GM18907 (cell line): ENCODE data around the gene DIPK1A.

Source experiments
- ATAC-seq: cut with Tn5 transposase; IDR thresholded peaks from one replicate; pipeline ENCODE4 v1.9.1; 2021; ENCODE audit warnings: mild to moderate bottlenecking, moderate library complexity; ENCODE audit not compliant: unreplicated experiment

DIPK1A gene

GRCh38 chr1:92881391-92881790, 79.9 kb downstream of the DIPK1A start:
- no peak for ATAC-seq

GRCh38 chr1:92879316-92879968, 81.8 kb downstream of the DIPK1A start:
- no peak for ATAC-seq

GRCh38 chr1:92877792-92878191, 83.5 kb downstream of the DIPK1A start:
- no peak for ATAC-seq

- ATAC-seq: no peak
Observed at GRCh38 chr1:92877081-92877711, 84.1 kb downstream of the DIPK1A start.

- no peak for ATAC-seq
Observed at GRCh38 chr1:92876351-92876750, 84.9 kb downstream of the DIPK1A start.

GRCh38 chr1:92874987-92875386, 86.3 kb downstream of the DIPK1A start:
- no peak for ATAC-seq

- no peak for ATAC-seq
Observed at GRCh38 chr1:92872719-92873118, 88.5 kb downstream of the DIPK1A start.

GRCh38 chr1:92870591-92870990, 90.7 kb downstream of the DIPK1A start:
- ATAC-seq: no peak

GRCh38 chr1:92864131-92864530, 97.1 kb downstream of the DIPK1A start:
- no peak for ATAC-seq

- ATAC-seq: no peak
Observed at GRCh38 chr1:92862605-92863004, 98.7 kb downstream of the DIPK1A start.

GRCh38 chr1:92859400-92860039, 101.7 kb downstream of the DIPK1A start:
- ATAC-seq: no peak

- ATAC-seq: peak; percentile 76
Observed at GRCh38 chr1:92858564-92859399, 102.5 kb downstream of the DIPK1A start.

- no peak for ATAC-seq
Observed at GRCh38 chr1:92857817-92858216, 103.4 kb downstream of the DIPK1A start.

GRCh38 chr1:92855236-92855635, 106.0 kb downstream of the DIPK1A start:
- no peak for ATAC-seq

GRCh38 chr1:92854101-92854785, 107.0 kb downstream of the DIPK1A start:
- no peak for ATAC-seq

GRCh38 chr1:92853299-92853698, 108.0 kb downstream of the DIPK1A start:
- no peak for ATAC-seq

- no peak for ATAC-seq
Observed at GRCh38 chr1:92851729-92852128, 109.5 kb downstream of the DIPK1A start.

- ATAC-seq: no peak
Observed at GRCh38 chr1:92850019-92850418, 111.2 kb downstream of the DIPK1A start.

- no peak for ATAC-seq
Observed at GRCh38 chr1:92848201-92848600, 113.1 kb downstream of the DIPK1A start.

- ATAC-seq: no peak
Observed at GRCh38 chr1:92845908-92846307, 115.4 kb downstream of the DIPK1A start.

GRCh38 chr1:92844439-92844838, 116.8 kb downstream of the DIPK1A start:
- ATAC-seq: no peak
